Skeletal muscle cell (primary cell): Measurements from ENCODE around the gene ZNF860.

Source experiments
- DNase-seq: peaks from one replicate; pipeline ENCODE4 v3.0.0-alpha.2; 2010; ENCODE audit warnings: low read depth
- H3K4me3 ChIP-seq: 2 replicates; pipeline ENCODE4 v1.5.1; 2011; ENCODE audit warnings: low read depth, mild to moderate bottlenecking, control low read depth, low read length, moderate library complexity

Gene ZNF860

DNA sequence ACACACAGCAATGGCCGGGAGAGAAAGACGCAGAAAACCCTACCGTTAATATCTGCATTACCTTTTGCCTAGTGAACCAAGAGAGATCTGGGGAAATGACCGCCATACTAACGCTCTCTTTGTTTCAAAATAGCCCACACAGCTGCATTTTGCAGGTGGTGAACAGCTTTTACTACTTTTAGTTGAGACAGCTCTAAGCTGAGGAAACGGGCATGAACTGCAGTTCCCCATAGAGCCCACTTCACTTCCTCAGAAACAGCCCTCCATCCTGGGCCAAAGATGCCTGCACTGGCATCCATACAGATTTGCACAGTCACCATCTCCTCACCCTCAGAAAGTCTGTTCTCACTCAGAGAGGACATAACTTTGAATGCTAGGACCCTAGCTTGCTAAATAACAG lies 45.0 kb downstream of the ZNF860 start:
- H3K4me3 ChIP-seq, result no peak overlapping the region
- DNase-seq, result no peak

GRCh38 chr3:32037932-32038267 lies 56.4 kb downstream of the ZNF860 start:
- no peak for DNase-seq

DNA sequence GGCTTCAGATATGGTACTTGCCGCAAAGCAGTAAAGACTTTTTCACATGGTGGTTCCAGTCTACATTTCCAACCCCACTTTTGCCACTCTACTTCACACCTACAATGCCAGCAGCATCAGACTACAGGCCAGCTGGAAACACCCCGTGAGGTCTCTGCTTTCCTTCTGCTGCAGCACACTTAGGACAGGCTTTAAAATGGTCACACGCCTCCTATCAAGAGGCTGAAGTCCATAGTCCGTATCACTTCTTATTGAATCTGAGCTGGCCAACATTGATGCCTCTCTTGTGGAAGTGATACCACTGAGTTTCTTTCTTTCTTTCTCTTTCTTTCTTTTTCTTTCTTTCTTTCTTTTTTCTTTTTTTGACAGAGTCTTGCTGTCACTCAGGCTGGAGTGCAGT lies 59.8 kb downstream of the ZNF860 start:
- H3K4me3 ChIP-seq, result no peak overlapping the region
- DNase-seq, result no peak

More at GRCh38 chr3:32037932-32038267, 56.4 kb downstream of the ZNF860 start:
- no peak overlapping the region for H3K4me3 ChIP-seq
